ENCODE results near the gene ZNF804A. TPM values are rescaled to one million over a fixed set of nuclear protein-coding genes. Genes with fewer than 3 reads are reported as not detected.

Gene ZNF804A
- total and polyA plus RNA-seq, 2 of the 4 experiments (the other 2 are of a cell fraction): 2.2 to 2.7 TPM

GRCh38 chr2:184834699-184835397 lies 236.5 kb downstream of the ZNF804A start:
- in situ Hi-C loops (cut with MboI; ENCODE audit: low sequenced_read_pairs) (no loop called here), dilution Hi-C loops (cut with HindIII; ENCODE audit: low sequenced_read_pairs, unreplicated experiment) (no loop called here), intact Hi-C loops (cut with micrococcal nuclease) (no loop called here)
- no peaks in the 10 kb centered on the region for H3K36me3 ChIP-seq (ENCODE audit: control insufficient read depth, insufficient read depth, low read length)
- H3K27ac ChIP-seq (ENCODE audit: insufficient read depth, low read length): no peak overlapping the region
- ATAC-seq (ENCODE audit: low read depth) (no peak), DNase-seq (peak; percentile 12)
- no peak overlapping the region for H3K9ac ChIP-seq (ENCODE audit: low read depth, low read length)
- no peak overlapping the region for H2BK20ac ChIP-seq (ENCODE audit: low read depth, low read length)
- H3K23ac ChIP-seq (ENCODE audit: low read depth, low read length): no peak overlapping the region
- no peaks in the 10 kb centered on the region for H3K79me1 ChIP-seq (ENCODE audit: low read depth in 1 of 2, low read length in 2 of 2)
- H4K91ac ChIP-seq (ENCODE audit: insufficient read depth, low read depth, low read length): no peak overlapping the region
- H2AFZ ChIP-seq (replicated peaks; ENCODE audit: low read length, poor library complexity): no peak overlapping the region
- no peak overlapping the region for H3K56ac ChIP-seq (ENCODE audit: extremely low read depth, insufficient read depth, low read length)
- no peaks in the 10 kb centered on the region for H3K4me1 ChIP-seq (ENCODE audit: control insufficient read depth, insufficient read depth, low read length)
- no peak overlapping the region for H4K8ac ChIP-seq (ENCODE audit: low read depth in 2 of 2, low read length in 2 of 2)
- no peak overlapping the region for H2BK120ac ChIP-seq (ENCODE audit: low read depth, low read length)
- no peaks in the 10 kb centered on the region for H4K20me1 ChIP-seq (ENCODE audit: insufficient read depth, low read length)
- H3K4me3 ChIP-seq (ENCODE audit: insufficient read depth, low read depth, low read length): no peak overlapping the region
- CTCF ChIA-PET: no interaction called here
- H3K4ac ChIP-seq (ENCODE audit: low read depth, low read length): no peak overlapping the region
- H3K9me1 ChIP-seq (ENCODE audit: insufficient read depth, low read length): no peaks in the 10 kb centered on the region
- H2BK15ac ChIP-seq (ENCODE audit: low read depth, low read length): no peak overlapping the region
- TF ChIP-seq MAZ (IDR thresholded peaks at IDR 0.05; ENCODE audit: borderline replicate concordance, low read depth, low read length) (no peak), POLR2A (IDR thresholded peaks at IDR 0.05; ENCODE audit: low read depth, low read length) (no peak), FOS (IDR thresholded peaks at IDR 0.05; ENCODE audit: low read depth, low read length) (no peak), RCOR1 (IDR thresholded peaks at IDR 0.05; ENCODE audit: insufficient replicate concordance, low read length) (no peak), BHLHE40 (IDR thresholded peaks at IDR 0.05; ENCODE audit: low read depth, low read length) (no peak), CEBPB (IDR thresholded peaks at IDR 0.05; ENCODE audit: low read depth, low read length) (no peak), CTCF (conservative IDR thresholded peaks at IDR 0.05; ENCODE audit: low read depth, low read length) (no peak), MXI1 (IDR thresholded peaks at IDR 0.05; ENCODE audit: borderline replicate concordance, low read depth, low read length) (no peak), CHD1 (IDR thresholded peaks at IDR 0.05; ENCODE audit: low read depth, low read length) (no peak), ELK1 (IDR thresholded peaks at IDR 0.05; ENCODE audit: borderline replicate concordance, low read depth, low read length) (no peak), SMC3 (IDR thresholded peaks at IDR 0.05; ENCODE audit: low read depth, low read length) (no peak)
- POLR2A ChIA-PET (ENCODE audit: unreplicated experiment): no interaction called here
- H3K14ac ChIP-seq (replicated peaks; ENCODE audit: low read depth, low read length): no peak overlapping the region
- H2AK9ac ChIP-seq (replicated peaks; ENCODE audit: low read depth, low read length, poor library complexity): no peak overlapping the region
- H4K5ac ChIP-seq (ENCODE audit: low read depth, low read length): no peak overlapping the region
- H3K27me3 ChIP-seq (ENCODE audit: control insufficient read depth, insufficient read depth, low read length): no peaks in the 10 kb centered on the region
- H2BK5ac ChIP-seq (ENCODE audit: low read depth, low read length, poor library complexity, severe bottlenecking): no peak overlapping the region
- H3K9me3 ChIP-seq (ENCODE audit: control insufficient read depth, insufficient read depth, low read length): no peaks in the 10 kb centered on the region
- BruUV-seq (replicated peaks): no TSS peak
- no peak overlapping the region for H3K4me2 ChIP-seq (ENCODE audit: low read depth, low read length)
- H2AK5ac ChIP-seq (ENCODE audit: low read depth, low read length): no peak overlapping the region
- no peak overlapping the region for H3K18ac ChIP-seq (ENCODE audit: low read depth, low read length)
